ENCODE data around the gene ZFYVE21.
"Not testable (repeated sequence)": the region's sequence is repeated elsewhere in the genome, so short reads cannot be mapped to it uniquely, and the experiment has no call there.

ZFYVE21 gene

DNA sequence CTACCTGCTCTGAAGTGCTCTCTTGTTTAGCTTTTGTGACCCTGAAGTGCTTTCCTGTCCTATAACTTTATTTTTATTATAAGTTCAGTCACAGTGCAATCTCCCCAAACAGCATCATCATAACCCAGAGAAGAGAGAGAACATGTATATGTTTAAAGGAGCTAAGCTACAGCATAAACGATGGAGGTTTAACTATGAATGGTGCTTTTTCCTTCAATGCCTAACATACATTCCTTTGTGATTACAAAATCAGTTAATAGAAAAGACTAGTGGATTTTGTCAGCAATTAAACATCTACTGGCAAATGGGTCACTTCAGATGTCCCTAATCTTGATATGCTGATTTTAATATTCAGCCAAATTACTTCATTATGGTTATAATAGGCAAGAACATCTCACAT, 46.4 kb downstream of the ZFYVE21 start:
- H3K9me3 Mint-ChIP-seq = no peaks in the 10 kb centered on the region
- peaks cover 6% of the 10 kb centered on the region for H3K4me1 Mint-ChIP-seq (ENCODE audit: low read depth)
- no peaks in the 10 kb centered on the region for H3K36me3 Mint-ChIP-seq (ENCODE audit: low read depth)
- no peak overlapping the region for H3K27ac Mint-ChIP-seq
- H3K27me3 Mint-ChIP-seq = no peaks in the 10 kb centered on the region
- H3K4me3 Mint-ChIP-seq = no peak overlapping the region

GRCh38 chr14:103762541-103762940, 46.9 kb downstream of the ZFYVE21 start:
- Mint-ChIP-seq H3K27ac (no peak overlapping the region), H3K36me3 (ENCODE audit: low read depth) (no peaks in the 10 kb centered on the region), H3K9me3 (no peaks in the 10 kb centered on the region), H3K4me3 (no peak overlapping the region), H3K27me3 (no peaks in the 10 kb centered on the region), H3K4me1 (ENCODE audit: low read depth) (peaks cover 6% of the 10 kb centered on the region)

DNA sequence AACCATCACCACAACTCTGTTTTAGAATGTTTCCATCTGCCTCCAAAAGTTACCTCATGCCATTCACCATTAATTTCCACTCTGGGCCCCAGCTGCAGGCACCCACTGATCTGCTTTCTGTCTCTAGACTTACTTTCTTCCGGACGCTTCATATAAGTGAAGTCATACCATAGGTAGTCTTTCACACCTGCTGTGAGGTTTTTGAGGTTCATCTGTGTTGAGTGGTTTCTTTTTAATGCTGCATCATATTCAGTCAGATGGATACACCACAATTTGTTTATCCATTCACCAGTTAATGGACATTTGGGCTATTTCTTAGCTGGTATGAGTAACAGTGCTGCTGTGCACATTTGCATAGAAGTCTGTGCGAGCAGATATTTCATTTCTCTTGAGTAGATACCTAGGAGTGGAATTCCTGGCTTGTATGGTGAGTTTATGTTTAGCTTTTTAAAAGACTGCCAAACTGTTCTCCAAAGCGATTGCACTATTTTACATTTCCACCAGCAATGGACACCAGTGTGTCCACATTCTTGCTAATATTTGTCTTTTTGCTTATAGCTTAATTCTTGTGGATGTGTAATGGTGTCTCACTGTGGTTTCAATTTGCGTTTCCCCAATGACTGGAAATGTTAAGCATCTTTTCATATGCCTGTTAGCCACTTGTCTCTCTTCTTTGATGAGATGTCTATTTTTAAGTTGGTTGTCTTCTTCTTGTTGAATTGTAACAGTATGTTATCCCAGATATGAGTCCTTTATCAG, 48.3 kb downstream of the ZFYVE21 start:
- no peak overlapping the region for H3K27ac Mint-ChIP-seq
- H3K36me3 Mint-ChIP-seq (ENCODE audit: low read depth) = no peaks in the 10 kb centered on the region
- no peaks in the 10 kb centered on the region for H3K27me3 Mint-ChIP-seq
- H3K9me3 Mint-ChIP-seq = no peaks in the 10 kb centered on the region
- peaks cover 6% of the 10 kb centered on the region for H3K4me1 Mint-ChIP-seq (ENCODE audit: low read depth)
- H3K4me3 Mint-ChIP-seq = no peak overlapping the region

- peaks cover 6% of the 10 kb centered on the region for H3K4me1 Mint-ChIP-seq (ENCODE audit: low read depth)
- no peak overlapping the region for H3K27ac Mint-ChIP-seq
- H3K36me3 Mint-ChIP-seq (ENCODE audit: low read depth) = no peaks in the 10 kb centered on the region
- no peak overlapping the region for H3K4me3 Mint-ChIP-seq
- no peaks in the 10 kb centered on the region for H3K9me3 Mint-ChIP-seq
- no peaks in the 10 kb centered on the region for H3K27me3 Mint-ChIP-seq
These were observed 49.9 kb downstream of the ZFYVE21 start for GRCh38 chr14:103765526-103765925.

DNA sequence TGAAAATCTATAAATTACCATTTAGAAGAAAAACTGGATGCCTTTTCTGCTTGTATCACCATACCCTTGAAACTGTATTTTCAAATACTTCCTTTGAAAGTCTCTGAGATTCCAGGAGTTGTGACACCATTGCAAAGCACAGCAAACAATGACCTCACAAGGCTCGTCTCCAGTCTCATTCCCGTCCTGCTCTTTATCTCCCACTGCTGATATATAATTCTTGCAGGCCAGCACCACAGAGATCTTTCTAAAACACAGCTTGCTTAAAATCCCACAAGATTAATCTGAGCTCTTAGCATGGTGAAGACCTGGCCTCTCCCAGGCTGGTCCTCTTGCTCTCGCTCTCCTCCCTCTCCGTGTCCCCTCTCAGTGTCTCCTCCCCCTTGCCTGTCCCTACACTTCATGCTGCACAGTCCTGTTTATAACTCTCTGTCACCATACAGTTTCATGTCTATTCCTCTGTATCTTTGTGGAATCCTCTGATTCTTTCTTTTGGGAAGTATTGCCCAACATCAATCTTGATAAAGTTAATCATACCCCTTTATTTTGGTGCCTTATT, 51.8 kb downstream of the ZFYVE21 start:
- Mint-ChIP-seq H3K9me3 (no peaks in the 10 kb centered on the region), H3K27me3 (no peaks in the 10 kb centered on the region), H3K4me3 (no peak overlapping the region), H3K36me3 (ENCODE audit: low read depth) (peaks cover 8% of the 10 kb centered on the region), H3K4me1 (ENCODE audit: low read depth) (peaks cover 6% of the 10 kb centered on the region), H3K27ac (no peak overlapping the region)

DNA sequence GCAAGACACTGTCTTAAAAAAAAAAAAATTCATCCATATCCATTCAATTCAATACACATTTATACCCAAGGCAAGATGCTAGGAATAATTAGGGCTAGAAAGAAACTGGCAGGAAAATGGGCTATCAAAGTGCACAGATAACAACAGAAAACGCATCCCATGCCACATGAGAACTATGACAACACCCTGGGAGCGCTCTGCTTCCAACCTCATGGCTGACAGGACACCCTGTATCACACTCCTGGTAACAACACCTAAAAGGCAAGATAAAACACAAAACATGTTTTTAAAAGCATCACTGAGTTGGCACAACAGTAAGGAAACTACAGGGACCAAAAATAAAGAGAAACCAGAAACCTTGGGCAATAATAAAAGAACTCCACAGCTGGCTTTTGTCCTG, 54.9 kb downstream of the ZFYVE21 start:
- Mint-ChIP-seq H3K27me3 (no peaks in the 10 kb centered on the region), H3K27ac (no peak overlapping the region), H3K9me3 (no peaks in the 10 kb centered on the region), H3K36me3 (ENCODE audit: low read depth) (peaks cover 25% of the 10 kb centered on the region), H3K4me1 (ENCODE audit: low read depth) (no peaks in the 10 kb centered on the region), H3K4me3 (no peak overlapping the region)

GRCh38 chr14:103770902-103771301, 55.3 kb downstream of the ZFYVE21 start:
- H3K9me3 Mint-ChIP-seq = no peaks in the 10 kb centered on the region
- no peaks in the 10 kb centered on the region for H3K27me3 Mint-ChIP-seq
- no peaks in the 10 kb centered on the region for H3K4me1 Mint-ChIP-seq (ENCODE audit: low read depth)
- H3K4me3 Mint-ChIP-seq = no peak overlapping the region
- peaks cover 25% of the 10 kb centered on the region for H3K36me3 Mint-ChIP-seq (ENCODE audit: low read depth)
- no peak overlapping the region for H3K27ac Mint-ChIP-seq

- H3K36me3 Mint-ChIP-seq (ENCODE audit: low read depth) = peaks cover 27% of the 10 kb centered on the region
These were observed 56.6 kb downstream of the ZFYVE21 start for GRCh38 chr14:103772078-103772712.

DNA sequence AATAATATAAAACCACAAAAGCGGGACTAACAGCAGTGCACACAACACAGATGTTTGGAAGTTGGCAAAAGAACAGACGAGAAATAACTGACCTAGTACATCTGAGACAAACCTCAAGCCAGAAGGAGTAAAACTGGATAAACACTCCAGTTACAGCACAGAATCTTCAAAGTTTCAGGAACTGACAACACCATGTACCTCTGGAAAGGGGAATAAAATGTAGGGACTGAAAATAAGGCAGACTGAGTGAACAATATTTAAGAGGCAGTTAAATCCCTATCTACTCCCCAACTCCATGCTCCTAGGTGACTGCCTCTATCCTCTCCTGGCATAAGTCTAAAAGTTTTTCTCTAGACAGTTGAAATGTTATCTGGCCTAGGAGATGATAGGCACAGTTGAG, 57.9 kb downstream of the ZFYVE21 start:
- Mint-ChIP-seq H3K4me1 (ENCODE audit: low read depth) (no peaks in the 10 kb centered on the region), H3K4me3 (no peak overlapping the region), H3K27ac (no peak overlapping the region), H3K9me3 (no peaks in the 10 kb centered on the region), H3K27me3 (no peaks in the 10 kb centered on the region), H3K36me3 (ENCODE audit: low read depth) (peaks cover 29% of the 10 kb centered on the region)

More at GRCh38 chr14:103772078-103772712, 56.6 kb downstream of the ZFYVE21 start:
- no peaks in the 10 kb centered on the region for H3K27me3 Mint-ChIP-seq
- H3K27ac Mint-ChIP-seq = no peak overlapping the region
- no peak overlapping the region for H3K4me3 Mint-ChIP-seq
- H3K4me1 Mint-ChIP-seq (ENCODE audit: low read depth) = no peaks in the 10 kb centered on the region
- H3K9me3 Mint-ChIP-seq = no peaks in the 10 kb centered on the region

GRCh38 chr14:103775506-103775905, 59.9 kb downstream of the ZFYVE21 start:
- H3K4me3 Mint-ChIP-seq = no peak overlapping the region
- no peaks in the 10 kb centered on the region for H3K4me1 Mint-ChIP-seq (ENCODE audit: low read depth)
- no peaks in the 10 kb centered on the region for H3K9me3 Mint-ChIP-seq
- no peaks in the 10 kb centered on the region for H3K27me3 Mint-ChIP-seq
- no peak overlapping the region for H3K27ac Mint-ChIP-seq
- peaks cover 29% of the 10 kb centered on the region for H3K36me3 Mint-ChIP-seq (ENCODE audit: low read depth)

DNA sequence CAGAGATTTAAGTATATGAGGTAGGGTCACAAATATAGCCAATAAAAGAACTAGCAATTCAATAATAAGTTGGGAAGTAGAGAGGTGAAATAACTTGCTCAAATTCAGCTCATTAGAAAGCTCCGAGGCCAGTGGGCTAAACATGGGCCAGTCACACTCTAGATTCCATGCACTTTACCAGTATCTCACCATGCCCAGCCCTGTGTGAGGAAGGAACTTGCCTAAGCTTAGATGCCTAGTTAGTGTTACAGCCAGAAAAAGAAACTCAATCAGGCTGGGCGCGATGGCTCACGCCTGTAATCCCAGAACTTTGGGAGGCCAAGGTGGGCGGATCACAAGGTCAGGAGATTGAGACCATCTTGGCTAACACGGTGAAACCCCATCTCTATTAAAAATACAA, 60.7 kb downstream of the ZFYVE21 start:
- H3K9me3 Mint-ChIP-seq; H3K27ac Mint-ChIP-seq; H3K27me3 Mint-ChIP-seq; H3K4me3 Mint-ChIP-seq; H3K4me1 Mint-ChIP-seq (ENCODE audit: low read depth): not testable (repeated sequence)
- peaks cover 29% of the 10 kb centered on the region for H3K36me3 Mint-ChIP-seq (ENCODE audit: low read depth)

GRCh38 chr14:103782376-103782775, 66.8 kb downstream of the ZFYVE21 start:
- H3K4me3 Mint-ChIP-seq = no peak overlapping the region
- H3K9me3 Mint-ChIP-seq = no peaks in the 10 kb centered on the region
- H3K27me3 Mint-ChIP-seq = no peaks in the 10 kb centered on the region
- no peak overlapping the region for H3K27ac Mint-ChIP-seq
- no peaks in the 10 kb centered on the region for H3K4me1 Mint-ChIP-seq (ENCODE audit: low read depth)
- H3K36me3 Mint-ChIP-seq (ENCODE audit: low read depth) = peaks cover under 1% of the 10 kb centered on the region
